GM23248 (cell line): ENCODE measurements around the gene ALDH4A1.

Source experiments
- EZH2 ChIP-seq: fragments of 200-600 bp; sonication (generic); IDR thresholded peaks from 2 replicates; pipeline ENCODE4 v1.6.1; 2018; ENCODE audit warnings: antibody characterized with exemption, mild to moderate bottlenecking; ENCODE audit not compliant: insufficient read depth, poor library complexity, severe bottlenecking
- EZH2phosphoT487 ChIP-seq: fragments of 200-600 bp; sonication (generic); IDR thresholded peaks from 2 replicates; pipeline ENCODE4 v1.6.1; 2018; ENCODE audit warnings: antibody characterized with exemption, moderate library complexity, mild to moderate bottlenecking, low read depth; ENCODE audit not compliant: insufficient read depth

- no peak for TF ChIP-seq EZH2
- no peak for TF ChIP-seq EZH2phosphoT487
Measured at GRCh38 chr1:18908911-18909771, 6.8 kb upstream of the ALDH4A1 start.
